Activated naive CD4-positive, alpha-beta T cell treated with anti-CD3 and anti-CD28 coated beads, Interleukin-2, amount 50 U/mL, for 16 hours (primary cell): ENCODE data around the gene GLT6D1.
"Not testable (repeated sequence)": the region's sequence is repeated elsewhere in the genome, so short reads cannot be mapped to it uniquely, and the experiment has no call there.

Experiments
- DNase-seq: peaks from one replicate; pipeline ENCODE4 v3.0.0-alpha.2; 2020

GLT6D1 gene

GRCh38 chr9:135664801-135665794 lies 25.8 kb upstream of the GLT6D1 start:
- DNase-seq = no peak

GRCh38 chr9:135664266-135664665 lies 24.9 kb upstream of the GLT6D1 start:
- no peak for DNase-seq

- DNase-seq = no peak
These were observed 24.5 kb upstream of the GLT6D1 start for GRCh38 chr9:135663857-135664256.

- no peak for DNase-seq
These were observed 24.1 kb upstream of the GLT6D1 start for GRCh38 chr9:135663451-135663770.

GRCh38 chr9:135662758-135663450 lies 23.6 kb upstream of the GLT6D1 start, which contains the start of gene LCN9:
LCN9 (plus strand) TSS chr9:135663309; CDS start chr9:135663322, 13 bp downstream.
- no peak for DNase-seq

GRCh38 chr9:135661816-135662560 lies 22.6 kb upstream of the GLT6D1 start:
- DNase-seq = no peak

- no peak for DNase-seq
These were observed 21.1 kb upstream of the GLT6D1 start for GRCh38 chr9:135660407-135660806.

GRCh38 chr9:135659252-135659651 lies 19.9 kb upstream of the GLT6D1 start:
- no peak for DNase-seq

- no peak for DNase-seq
These were observed 18.1 kb upstream of the GLT6D1 start for GRCh38 chr9:135657416-135657815.

GRCh38 chr9:135655317-135655716 lies 16.0 kb upstream of the GLT6D1 start:
- DNase-seq = no peak

GRCh38 chr9:135650408-135650807 lies 11.1 kb upstream of the GLT6D1 start:
- DNase-seq = no peak

- no peak for DNase-seq
These were observed 10.2 kb upstream of the GLT6D1 start for GRCh38 chr9:135649508-135649907.

GRCh38 chr9:135648494-135649410 lies 9.4 kb upstream of the GLT6D1 start:
- no peak for DNase-seq

GRCh38 chr9:135647884-135648283 lies 8.5 kb upstream of the GLT6D1 start:
- DNase-seq = no peak

GRCh38 chr9:135644631-135645218 lies 5.4 kb upstream of the GLT6D1 start:
- DNase-seq = no peak

GRCh38 chr9:135641745-135642144 lies 2.4 kb upstream of the GLT6D1 start:
- no peak for DNase-seq

GRCh38 chr9:135641047-135641446 lies 1.7 kb upstream of the GLT6D1 start:
- DNase-seq = no peak

- not testable (repeated sequence) for DNase-seq
These were observed 2.3 kb downstream of the GLT6D1 start for GRCh38 chr9:135636930-135637530.

- no peak for DNase-seq
These were observed 6.5 kb downstream of the GLT6D1 start for GRCh38 chr9:135632841-135633240.

- no peak for DNase-seq
These were observed 15.1 kb downstream of the GLT6D1 start for GRCh38 chr9:135624282-135624681.

- no peak for DNase-seq
These were observed 16.8 kb downstream of the GLT6D1 start for GRCh38 chr9:135622415-135623020.
